HG03460 (cell line): ENCODE results near the gene PDHB.

Experiments used
- ATAC-seq: cut with Tn5 transposase; IDR thresholded peaks from one replicate; pipeline ENCODE4 v1.9.1; 2021; ENCODE audit not compliant: unreplicated experiment

PDHB gene

DNA sequence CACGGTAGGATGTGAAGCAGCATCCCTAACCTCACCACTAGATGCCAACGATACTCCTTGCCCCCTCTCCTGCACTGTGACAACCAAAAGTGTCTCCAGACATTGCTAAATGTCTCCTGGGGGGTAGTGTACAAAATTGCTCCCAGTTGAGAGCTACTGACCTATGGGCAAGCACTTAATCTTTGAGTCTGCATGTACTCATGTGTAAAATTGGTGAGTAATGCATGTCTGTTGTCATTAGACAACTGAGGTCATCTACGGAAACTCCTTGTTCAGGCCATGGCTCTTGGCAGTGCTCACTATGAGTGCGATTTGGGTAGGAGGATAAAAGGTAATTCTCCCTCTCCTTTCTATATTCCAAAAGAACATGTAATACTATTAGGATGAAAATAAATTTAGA lies 29.2 kb downstream of the PDHB start:
- no peak for ATAC-seq

DNA sequence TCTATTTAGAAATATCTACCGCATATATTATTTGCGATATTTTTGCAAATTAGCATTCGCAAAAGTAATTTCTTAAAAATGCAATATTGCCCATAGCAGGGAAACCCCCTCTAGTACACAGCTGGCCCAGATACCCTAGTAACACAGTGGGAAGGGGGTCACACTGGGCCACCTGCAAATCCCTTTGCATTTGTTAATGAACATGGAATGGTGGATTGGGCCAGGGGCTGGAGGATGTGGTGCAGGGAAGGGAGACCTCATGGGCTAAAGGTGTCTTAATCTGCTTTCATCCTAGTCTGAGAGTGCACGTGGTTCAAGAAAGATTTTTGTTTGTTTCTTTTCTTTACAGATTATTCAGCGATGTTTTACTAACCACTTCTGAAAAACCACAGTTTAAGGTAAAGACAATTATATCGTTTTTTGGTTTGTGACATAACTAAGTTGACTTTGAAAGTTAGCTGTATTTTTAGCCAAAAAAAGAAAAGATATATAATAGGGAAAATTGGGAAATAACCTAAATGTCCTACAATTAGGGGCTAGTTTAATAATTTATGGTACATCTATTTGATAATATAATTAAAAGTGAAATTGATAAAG lies 30.0 kb downstream of the PDHB start:
- no peak for ATAC-seq

DNA sequence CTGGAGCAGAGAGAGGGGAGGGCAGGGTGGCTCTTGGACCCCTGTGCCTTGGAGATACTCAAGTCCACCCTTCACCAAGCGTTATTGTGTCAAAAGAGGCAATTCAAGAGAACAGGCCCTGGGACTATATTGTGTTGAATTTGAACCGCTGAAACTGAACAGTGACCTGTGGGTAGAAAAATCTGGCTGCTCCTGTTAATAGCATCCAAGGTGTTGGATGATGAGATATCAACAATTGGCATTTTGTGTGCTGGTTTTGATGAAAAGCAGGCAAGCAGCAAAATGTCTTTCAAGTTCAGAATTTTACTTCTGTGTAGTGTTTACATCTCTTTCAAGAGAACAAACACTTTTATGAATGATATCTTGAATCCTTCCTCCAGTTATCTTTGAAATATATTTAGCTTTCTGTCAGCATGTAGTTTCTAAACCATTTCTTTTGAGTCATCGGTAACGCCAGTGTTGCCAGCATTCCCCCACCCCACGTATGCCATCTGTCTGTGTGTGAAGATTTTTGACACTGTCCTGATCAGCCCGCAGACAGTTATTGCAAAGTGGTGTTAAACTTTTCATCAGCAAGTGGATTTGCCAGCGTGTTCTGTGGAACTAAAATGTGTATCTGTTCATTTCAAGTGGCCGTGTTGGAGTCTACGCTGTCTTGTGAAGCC lies 34.8 kb downstream of the PDHB start:
- no peak for ATAC-seq

DNA sequence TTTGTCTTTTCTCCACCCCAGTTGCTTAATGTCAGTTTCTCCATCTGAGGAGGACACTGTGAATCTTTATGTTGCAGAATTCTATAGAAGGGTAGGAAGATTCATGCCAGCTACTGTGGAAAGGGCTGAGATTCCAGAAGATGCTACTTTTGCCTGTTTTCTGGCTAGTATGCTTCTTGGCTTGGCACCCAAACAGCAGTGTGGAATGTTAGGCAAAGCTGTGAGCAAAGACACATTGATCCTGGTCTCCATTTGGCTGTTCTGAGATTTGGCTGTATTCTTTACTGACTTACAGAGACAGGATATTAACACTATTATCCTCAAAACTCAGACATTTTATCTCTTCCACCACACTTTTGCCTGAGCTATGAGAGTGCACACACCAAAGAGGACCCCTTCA lies 39.3 kb downstream of the PDHB start:
- ATAC-seq, result no peak

DNA sequence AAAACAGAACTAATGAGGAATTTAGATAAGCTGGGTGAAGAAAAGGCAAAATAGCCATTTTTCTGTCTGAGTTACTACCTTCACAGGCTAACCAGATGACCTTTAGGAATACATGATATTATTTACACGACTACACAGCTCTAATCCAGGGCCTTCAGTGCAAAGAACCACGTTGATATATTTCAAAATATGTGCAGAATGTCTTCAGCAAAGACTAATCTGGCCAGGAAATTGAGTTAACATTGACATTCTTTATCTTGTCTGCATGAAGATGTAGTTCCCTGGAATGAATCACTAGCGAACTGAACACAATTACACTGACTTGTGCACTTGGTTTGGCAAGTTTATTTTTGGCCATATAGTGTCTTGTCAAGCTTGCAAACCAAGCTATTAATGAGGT lies 41.5 kb downstream of the PDHB start:
- no peak for ATAC-seq

DNA sequence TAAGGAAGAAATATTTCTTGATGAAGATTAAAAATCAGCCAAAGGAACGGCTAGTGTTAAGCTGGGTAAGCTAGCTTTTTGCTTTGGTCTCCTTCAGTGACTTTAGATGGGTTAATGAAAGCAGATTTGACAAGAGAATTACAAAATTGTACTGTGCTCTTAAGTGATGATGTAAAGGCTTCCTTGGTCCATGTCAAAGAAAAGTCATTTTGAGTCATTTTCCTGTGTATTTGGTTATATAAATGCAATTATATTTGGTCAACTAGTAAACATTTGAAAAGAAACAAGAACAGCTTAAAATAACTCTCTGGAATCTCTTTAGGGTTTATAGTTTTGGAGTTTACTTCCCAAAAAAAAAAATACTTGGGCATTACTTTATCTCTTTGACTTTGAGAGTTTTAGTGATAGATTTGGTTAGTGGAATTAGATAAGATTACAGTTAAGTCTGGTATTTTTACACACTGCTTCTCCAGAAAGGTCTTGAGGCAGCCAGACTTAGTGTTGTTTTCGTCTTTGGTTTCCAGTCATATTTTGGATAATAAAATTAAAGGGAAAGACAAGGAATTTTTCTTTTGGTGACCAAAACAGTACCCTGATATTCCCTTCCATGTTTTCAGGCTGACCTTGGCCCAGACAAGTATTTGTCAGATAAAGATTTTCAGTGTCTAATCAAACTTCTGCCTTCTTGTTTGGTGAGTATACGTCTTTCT lies 42.3 kb downstream of the PDHB start:
- no peak for ATAC-seq

DNA sequence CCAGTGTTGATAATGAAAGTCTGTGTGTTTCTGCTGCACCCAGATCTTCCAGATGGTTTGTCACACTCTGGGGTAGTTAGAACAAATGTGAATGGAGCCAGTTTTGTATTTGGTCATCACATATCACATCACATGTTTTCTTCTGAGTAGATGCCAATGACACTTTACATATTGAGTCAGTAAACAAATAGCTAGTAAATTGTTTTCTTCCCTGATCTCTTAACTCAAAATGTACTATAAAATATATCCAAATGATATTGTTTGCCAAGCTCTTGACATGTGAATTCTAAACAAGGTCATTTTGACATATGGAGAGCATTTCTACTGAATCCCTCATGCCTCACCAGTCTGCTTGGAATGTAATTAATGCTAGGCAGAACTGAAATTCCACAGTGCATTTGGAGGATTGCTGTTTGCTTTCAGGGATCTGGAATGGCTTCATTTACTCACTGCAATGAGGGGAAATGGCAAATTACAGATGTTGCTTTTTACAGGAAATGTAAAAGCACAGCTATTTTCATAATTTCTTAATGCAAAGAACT lies 45.0 kb downstream of the PDHB start:
- no peak for ATAC-seq

DNA sequence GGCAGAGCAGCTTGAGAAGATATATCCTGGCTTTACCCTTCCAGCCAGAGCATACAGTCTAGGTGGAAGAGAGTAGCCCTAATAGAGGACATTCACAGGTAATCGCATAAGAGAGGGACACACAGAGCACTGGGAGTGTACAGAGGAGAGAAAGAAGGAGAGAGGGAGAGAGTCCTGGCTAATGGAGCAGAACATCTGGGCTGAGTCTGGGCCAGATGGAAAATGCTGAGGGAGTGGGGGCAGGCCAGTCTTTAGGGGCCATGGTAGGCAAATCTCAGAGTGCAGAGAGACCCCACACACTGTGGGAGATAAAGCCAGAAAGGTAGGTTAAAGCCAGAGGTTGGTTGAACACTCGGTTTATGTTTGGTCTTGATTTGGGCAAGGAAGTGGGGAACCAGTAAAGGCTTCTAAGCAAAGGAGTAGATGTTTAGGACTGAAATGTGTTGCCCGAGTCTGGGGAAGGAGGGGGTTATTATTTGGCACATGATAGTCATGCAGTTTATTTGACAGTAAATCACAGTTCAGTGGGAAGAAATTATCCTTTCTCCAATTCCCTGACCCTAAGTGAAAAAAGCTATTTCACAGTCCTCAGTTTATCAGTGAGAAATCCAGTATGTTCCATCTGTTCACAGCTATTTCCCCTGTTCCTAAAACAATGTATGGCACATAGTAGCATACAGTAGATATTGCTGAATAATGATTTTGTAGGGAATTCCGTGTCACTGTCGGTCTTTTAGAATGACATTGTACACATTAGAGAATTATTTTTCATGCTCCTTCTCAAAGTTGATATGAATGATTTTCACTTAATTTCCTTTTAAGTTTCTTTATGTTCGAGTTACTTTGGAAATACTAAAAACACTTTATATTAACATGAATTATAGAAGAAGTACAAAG lies 45.7 kb downstream of the PDHB start:
- ATAC-seq, result no peak

DNA sequence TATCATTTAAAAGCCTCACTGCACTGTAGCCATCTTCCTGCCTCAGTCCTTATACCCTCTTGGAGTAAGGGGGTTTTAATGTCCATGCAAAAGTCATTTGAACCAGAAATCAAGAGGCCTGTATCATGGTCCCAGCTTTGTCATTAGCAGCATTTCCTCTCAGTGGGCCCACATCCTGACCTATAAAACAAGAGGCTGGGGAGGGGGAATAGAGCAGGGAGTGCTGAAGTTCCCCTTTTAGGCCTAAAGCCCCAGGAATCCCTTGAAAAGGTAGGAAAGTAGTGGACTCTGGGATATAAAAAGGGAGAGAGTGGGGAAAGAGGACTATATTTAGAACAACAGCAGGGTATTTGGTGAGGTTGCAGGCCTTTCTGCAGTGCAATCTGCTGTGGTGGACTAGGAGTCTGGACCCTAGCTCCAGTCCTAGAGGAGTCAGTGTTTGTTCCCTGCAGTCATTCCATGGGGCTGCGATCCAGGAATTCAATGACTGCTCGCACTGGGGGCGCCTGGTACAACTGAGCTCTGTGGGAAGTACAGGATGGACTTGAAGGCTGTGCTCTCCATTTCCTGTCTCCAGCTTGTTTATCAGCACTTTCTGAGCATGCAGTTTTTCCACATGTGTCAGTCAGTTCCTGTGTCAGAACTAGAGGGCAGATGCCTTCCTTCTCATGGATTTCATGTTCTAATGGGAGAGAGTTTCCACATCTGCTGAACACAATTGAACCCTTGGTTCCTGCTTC lies 46.8 kb downstream of the PDHB start:
- ATAC-seq, result no peak

DNA sequence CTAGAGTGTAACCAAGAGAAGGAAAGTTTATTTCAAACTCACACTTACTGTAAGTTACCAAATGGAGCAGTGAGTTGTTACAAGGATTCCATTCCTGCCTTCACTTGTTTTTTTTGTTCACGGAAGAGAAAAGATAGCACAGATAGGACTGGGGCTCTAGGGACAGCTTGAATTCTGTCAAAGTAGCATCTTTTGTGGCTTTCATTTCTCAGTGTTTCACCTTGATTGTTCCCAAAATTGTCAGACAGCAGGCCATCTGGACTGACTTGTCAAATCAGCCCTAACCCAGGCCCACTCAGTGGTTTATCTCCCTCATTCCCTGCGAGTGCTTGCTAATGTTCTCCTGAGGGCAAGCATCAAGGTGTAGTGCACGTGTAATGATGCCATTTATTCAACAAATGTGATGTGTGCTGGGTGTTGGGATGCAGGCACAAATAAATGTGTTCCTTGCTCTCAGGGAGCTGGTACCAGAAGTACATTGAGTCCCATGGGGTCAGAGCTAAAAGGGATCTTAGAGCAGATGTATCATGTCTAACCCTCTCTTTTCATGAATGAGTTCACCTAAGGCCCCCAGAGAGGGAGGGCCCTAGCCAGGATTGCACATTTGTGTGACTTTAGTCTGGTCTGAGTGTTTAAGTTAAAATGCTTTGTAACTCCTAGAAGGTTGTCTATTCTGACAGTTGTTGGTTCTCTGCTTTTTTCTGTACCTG lies 49.1 kb downstream of the PDHB start:
- no peak for ATAC-seq

DNA sequence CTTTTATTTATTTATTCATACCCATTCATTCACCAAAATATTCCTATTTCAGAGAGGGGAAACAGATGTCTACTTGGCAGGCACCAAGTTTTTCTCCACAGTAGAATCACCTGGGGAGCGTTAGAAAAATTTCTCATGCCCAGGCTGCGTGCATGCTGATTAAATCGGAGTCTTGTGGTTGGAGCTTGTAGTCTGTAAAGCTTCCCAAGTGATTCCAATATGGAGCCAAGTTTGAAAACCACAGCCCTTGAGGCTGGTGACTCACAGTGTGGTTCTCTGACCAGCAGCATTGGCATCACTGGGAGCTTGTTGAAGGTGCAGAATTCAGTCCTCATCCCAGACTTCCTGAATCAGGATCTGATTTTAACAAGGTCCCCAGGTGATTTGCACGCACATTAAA lies 49.7 kb downstream of the PDHB start:
- no peak for ATAC-seq

DNA sequence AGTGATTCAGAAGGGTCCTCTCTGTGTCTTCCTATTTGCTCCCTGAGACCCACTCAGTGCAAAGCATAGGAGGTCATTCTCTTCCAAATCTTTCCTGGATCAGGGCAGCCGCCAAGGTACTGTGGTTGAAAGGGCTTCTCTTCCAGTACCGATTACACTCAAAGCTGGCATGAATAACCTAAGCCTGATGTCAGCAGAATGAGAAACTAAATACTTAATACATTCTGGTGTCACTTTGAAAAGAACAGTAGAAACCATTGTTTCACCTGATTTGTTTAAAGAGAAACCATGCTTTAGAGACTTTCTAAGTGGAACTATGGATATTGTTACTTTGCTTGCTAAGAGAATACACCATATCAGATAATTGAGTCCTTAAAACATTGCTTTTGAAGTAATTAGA lies 50.2 kb downstream of the PDHB start:
- no peak for ATAC-seq

DNA sequence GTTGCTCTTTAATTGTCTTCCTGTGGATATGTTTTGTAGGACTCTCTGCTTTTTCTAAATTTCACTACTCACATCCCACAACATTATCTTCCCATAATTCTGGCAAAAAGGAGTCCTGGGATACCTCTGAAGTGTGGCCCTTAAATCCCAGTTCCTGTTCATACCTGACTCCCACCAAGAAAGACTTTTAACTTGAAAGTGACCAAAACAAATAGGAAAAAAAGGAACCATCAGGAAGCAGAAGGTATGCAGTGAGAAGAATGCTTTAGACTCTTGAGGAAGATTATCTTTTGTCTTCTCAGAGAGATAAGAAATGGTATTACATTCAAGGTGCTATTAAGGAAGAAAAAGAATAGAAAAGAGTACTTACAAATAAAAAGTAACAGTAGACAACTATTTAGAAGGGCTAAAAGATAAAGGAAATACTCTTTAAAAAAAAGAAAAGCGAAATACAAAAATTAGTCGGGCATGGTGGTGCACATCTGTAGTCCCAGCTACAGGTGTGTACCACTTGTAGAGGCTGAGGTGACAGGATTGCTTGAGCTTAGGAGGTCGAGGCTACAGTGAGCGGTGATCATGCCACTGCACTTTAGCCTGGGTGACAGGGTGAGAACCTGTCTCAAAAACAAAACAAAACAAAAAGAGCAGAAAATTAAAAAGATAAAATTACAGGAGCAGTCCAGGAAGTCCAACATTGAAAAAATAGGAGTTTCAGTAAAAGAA lies 54.1 kb downstream of the PDHB start:
- ATAC-seq, result no peak

DNA sequence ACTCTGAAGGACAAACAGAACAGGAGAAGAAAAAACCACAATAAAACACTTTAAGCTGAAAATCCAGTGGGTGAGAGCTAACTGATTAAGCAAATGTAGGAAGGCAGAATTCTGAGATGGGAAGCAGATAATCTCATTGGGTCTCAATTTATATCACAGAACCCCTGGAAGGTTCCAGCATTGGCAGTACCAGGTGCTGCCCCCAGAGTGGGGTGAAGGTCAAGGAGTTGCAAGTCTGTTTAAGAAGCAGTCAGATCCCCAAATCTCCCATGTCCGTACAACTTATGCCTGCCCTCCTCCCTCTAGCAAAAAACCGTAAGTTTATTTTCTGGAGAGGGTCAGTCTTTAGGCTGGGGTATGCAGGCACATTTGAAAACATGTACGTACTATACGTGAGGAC lies 55.9 kb downstream of the PDHB start:
- ATAC-seq, result no peak
